GM19099 (cell line): ENCODE data around the gene MYB.
A peak's percentile ranks its signal among the peaks of the same experiment; 100 is the strongest.

Experiments used
- POLR2A ChIP-seq: IDR thresholded peaks from 3 replicates; pipeline ENCODE4 v1.6.1; 2011; ENCODE audit warnings: low read depth; ENCODE audit not compliant: insufficient read length; ENCODE audit errors: extremely low read depth

The MYB gene

DNA sequence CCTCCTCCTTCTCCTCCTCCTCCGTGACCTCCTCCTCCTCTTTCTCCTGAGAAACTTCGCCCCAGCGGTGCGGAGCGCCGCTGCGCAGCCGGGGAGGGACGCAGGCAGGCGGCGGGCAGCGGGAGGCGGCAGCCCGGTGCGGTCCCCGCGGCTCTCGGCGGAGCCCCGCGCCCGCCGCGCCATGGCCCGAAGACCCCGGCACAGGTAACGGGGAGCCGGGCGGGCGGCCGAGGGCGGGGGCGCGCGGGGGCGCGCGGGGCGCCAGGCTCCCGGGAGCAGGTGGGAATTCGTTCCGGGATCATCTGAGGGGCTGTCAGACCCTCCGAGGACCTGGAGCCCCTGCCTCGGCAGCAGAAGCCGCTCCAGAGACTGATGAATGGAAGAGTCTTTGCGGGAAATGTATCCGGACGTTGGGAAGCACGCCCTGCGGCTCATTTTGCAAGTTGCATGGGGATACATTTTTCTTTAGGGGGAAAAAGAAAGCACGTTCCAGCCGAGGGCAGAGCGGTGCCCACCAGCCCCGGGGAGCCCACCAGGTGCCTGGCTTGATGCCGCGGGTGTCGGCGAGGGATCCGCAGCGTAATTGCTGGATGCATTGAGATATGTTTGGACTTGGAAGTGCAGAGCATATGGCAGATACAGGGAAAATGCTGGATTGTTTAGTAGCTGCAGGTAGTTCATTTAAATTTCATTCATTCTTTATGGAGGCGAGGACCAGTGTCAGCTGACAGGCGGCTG is 394 bp downstream of the MYB start:
- no peak for TF ChIP-seq POLR2A

GRCh38 chr6:135182071-135183001 is 1.2 kb downstream of the MYB start:
- peak; percentile 47 for TF ChIP-seq POLR2A

GRCh38 chr6:135183002-135183531 is 2.0 kb downstream of the MYB start:
- no peak for TF ChIP-seq POLR2A

GRCh38 chr6:135183532-135184440 is 2.7 kb downstream of the MYB start:
- TF ChIP-seq POLR2A, result no peak

GRCh38 chr6:135185483-135185882 is 4.4 kb downstream of the MYB start:
- TF ChIP-seq POLR2A, result no peak

- TF ChIP-seq POLR2A, result no peak
These were observed 5.1 kb downstream of the MYB start for GRCh38 chr6:135186255-135186654.

DNA sequence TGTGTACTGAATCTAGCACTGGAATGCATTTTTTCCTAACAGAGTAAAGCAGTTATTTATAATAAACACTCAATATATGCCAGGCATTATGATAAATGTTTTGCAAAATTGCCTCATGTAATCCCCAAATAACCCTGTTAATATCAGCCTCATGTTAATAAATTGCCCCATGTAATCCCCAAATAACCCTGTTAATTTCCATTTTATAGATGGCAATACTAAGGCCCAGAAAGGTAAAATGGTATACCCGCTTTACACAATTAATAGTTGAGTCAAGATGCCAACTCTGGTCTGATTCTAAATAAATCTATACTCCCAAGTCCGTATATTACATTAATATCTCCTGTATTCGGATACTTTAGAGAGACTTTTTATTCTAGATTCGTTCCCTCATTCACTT is 6.3 kb downstream of the MYB start:
- no peak for TF ChIP-seq POLR2A

DNA sequence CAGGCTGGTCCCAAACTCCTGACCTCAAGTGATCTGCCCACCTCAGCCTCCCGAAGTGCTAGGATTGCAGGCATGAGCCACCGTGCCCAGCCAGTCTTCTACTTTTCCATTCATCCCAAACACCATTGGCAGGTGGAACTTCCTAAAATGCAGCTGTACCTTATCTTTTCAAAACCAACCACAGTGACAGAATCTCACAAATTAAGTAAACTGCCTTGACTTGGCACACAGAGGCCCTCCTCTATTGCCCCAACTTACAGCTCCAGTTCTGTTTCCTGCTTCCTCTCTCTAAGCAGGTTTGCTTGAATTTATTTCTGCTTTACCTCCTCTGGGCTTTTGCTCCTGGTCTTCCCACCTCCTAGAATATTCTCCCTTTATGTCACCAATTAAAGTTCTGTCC is 7.6 kb downstream of the MYB start:
- TF ChIP-seq POLR2A, result no peak

GRCh38 chr6:135189344-135189743 is 8.2 kb downstream of the MYB start:
- no peak for TF ChIP-seq POLR2A

DNA sequence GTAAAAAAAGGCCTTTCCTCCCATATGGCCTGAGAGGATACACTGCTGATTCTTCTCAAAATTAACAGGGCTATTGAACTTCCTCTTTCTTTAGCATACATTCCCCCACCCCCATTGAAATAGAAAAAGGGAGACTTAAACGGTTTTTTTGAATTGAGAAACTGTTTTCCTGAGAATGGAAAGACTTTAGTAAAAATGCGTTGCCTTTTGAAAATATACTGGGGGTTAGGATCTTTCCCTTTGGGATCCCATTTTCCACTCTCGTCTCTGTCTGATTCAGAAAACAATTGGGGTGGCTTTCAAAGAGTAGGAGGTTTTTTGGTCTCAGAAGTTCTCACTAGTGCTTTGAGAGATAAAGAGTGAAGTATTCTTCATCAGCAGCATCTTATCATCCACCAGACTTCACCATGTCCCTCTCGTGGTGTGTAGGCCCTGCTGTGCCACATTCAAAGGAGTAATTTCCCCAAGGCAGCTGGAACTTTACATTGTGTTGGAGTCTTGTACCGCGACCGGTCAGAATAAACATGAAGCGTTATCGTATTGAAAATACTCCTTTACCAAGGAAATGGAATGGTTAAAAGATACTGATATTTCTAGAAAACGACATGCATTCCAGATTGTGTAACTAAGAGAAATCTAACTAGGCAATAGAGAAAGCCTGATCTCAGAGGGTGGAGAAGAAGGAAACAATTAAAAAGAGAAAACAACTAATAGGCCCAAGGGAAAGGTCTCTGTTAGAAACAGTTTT is 10.6 kb downstream of the MYB start:
- TF ChIP-seq POLR2A, result no peak

DNA sequence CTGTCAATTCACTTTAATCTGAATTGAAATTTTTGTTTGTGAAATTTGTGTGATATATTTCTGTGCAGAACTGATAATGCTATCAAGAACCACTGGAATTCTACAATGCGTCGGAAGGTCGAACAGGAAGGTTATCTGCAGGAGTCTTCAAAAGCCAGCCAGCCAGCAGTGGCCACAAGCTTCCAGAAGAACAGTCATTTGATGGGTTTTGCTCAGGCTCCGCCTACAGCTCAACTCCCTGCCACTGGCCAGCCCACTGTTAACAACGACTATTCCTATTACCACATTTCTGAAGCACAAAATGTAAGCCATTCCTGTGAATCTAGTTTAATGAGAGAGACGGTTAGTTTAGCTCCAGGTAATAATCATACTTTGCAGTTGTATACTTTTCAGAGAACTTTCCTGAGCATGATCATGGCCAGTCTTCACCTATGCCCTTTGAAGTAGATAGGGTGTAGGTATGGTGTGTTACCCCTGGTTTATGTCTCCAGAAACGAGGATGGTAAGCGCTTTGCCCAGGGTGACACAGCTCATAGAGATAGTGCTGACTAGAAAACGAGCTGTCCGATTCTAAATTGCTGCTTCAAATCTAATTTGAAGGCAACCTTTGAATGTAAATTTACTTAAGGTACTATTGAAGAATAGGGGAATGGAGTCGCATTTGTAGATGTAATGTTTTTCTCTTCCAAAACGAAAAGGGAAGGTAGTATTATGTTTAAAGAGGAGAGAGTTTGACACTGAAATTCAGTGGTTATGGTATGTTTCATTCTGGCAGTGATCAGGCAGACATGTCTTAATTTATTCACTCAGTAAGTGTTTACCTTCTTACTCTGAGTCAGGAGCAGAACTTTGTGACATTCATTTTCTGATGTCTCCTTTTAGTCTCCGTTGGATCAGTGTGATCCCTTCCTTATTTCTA is 11.4 kb downstream of the MYB start:
- no peak for TF ChIP-seq POLR2A

DNA sequence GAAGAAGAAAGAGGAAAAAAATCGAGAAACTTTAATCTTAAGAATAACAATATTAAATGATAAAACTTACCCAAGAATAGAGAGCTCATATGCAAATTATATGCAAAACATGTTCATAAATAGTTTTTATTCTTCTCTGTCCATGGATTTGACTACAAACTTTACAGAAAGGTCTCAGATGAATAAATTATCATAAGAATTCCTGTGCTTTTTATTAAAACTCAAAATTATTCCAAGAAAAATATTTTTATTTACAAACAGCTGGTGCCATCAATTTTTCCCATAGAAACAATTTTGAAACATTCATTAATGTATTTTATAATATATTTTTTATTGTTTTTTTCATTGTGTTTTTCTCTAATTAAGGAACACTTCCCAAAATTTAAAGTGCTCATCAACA is 12.1 kb downstream of the MYB start:
- TF ChIP-seq POLR2A, result no peak

DNA sequence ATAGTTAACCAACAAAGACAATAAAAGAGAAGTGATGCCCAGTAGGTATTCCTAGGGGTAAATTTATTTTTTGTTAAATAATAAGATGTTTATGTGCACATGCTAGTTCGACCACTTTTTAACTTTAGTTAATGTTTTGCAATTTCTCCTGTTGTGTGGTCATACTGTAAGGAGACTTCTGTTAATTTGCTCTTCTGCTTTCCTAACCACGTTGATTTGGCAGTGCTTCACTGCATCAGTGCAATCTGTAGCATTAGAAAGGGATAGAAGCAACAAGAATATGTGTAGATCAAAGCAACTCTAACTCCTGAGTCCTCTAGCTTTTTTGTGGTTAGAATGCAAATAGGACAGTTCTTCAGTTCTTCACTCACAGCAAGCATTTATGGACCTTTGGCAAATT is 13.9 kb downstream of the MYB start:
- TF ChIP-seq POLR2A, result no peak
